Fibroblast of skin of right quadriceps (primary cell): ENCODE results near the gene PLEKHF1.

Experiments used
- DNase-seq: peaks from one replicate; pipeline ENCODE4 v3.0.0-alpha.2; 2013

The PLEKHF1 gene

DNA sequence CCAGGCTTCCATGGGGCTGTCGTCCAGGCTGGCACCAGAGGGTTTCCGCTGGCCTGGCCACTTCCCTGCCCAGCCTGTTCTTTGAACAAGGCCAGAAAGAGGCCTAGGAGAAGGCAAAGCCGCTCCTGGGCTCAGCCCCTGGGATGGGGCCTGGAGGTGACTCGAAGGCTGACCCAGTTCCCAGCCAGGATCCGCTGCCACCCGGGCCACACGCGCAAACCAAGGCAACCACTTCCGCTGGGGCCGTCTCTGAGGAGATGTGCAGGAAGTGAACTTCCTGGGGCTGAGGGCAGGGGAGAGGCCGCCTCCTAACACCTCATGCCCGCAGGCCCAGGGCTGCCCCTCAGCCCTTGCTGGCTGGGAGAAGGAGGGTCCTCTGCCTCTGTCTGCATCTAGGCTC, 15.2 kb downstream of the PLEKHF1 start:
- no peak for DNase-seq

DNA sequence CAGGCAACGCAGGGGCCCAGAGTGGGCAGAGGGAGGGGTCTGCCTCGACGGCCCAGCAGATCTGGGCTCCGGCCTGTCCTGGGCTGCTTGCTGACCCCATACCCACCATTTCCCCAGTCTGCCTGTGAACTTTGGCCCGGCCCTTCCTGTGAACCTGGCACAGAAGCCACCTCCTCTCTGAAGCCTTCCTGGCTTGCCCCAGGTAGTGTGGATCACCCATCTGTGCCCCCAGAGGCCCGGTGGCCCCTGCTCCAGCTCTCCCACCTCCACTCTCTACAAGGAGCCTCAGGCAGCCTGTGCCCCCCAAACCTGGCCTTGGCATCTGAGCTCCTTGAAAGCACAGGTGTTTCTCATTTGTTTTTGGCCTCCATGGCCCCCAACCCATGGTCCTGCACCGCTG, 15.7 kb downstream of the PLEKHF1 start:
- no peak for DNase-seq

DNA sequence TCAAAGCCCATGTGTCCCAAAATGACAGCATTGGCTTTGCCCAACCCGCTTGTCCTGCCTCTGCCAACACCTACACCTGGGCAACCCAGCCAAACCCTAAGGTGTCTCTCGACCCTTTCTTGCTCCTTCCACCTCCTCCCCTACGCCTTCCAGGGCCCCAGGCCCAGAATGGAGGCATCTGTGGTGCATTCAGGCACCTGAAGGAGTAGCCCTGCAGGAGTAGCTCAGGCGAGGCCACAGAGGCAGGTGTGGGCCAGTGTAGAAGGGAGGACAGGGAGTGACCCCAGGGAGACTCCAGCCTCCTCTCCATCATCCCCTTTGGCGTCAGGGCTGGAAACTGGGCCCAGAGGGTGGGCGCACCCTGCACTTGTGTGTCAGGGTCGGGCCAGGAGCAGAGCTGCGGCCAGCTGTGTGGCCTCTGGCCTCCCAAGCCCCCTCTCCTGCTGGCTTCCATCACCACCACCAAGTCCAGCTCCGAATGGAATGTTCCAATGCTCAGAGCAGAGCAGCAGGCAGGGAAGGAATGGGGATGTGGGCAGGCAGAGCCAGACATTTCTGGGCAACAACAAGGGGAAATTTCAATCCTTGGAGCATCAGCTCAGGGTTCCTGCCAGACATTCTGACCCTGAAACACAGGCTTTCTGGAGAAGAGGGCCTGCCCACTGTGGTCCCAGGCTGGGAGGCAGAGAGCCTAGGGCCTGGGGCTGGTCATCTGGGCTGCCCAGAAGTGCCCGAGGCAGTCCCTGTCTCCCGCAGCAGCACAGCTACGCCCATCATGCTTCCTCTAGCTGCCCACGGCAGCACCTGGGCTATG, 16.4 kb downstream of the PLEKHF1 start:
- no peak for DNase-seq

DNA sequence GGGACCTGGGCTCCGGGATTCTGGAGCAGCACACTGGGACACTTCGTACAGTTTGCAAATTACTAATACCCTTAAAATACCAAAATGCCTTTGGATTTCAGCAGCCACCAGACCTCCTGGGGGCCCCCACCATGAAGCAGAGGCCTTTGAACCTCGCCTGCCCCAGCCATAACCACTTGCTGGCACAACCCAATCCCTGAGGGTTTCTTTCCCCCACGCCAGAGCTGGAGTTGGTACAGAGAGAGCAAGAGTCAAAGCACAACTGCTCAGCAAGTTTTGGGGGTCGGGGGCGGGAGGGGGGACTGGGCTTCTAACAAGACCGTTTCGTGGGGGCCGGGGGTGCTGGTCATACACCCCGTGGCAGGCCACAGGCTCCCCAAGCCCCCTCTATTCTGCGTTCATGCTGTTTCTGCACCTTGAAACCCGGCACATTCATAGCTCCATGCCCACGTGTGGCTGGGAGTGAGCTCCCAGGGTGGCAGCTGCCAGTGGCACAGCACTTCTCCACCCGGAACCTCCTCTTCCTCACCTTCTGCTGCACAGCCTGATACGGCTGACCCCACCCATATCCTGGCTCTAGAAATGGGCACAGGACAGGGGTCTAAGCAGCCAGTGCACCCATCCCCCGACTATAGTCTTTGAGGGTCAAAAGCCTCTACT, 17.1 kb downstream of the PLEKHF1 start:
- DNase-seq = no peak

DNA sequence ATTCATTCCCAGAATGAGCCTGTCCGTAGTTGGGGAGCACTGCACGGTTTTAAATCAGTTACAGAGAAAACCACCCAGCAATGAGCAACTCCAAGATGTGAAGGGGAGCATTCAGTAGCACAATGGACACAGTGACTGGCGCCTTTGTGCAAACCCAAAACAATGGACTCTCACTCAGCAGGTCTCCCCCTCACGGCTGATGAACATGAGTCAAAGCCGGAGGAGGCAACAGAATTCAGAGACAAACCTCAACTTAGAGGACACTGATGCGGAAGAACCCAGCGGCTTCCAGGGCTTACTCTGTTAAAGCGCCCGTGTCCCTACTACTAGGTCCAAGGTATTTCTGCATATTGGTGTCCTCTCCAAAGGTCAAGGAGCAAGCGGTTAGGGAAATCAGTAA, 17.7 kb downstream of the PLEKHF1 start:
- DNase-seq = no peak

DNA sequence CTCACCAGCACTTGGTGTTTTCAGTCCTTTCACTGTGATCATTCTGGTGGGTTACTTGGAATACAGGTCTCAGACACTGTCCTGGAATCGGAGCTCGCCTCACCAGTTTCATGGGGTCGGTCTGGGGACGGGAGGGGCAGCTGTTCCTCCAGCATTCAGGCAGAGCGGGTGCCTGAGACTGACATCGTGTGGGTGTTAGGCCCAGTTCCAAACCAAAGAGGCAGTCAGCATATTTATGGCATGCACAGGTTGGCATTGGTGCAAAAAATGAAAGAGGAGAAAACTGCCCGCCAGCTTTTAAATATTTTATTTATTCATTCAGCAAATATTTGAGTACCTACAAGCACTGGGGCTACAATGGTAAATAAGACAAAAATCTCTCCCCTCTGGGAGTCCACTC, 20.1 kb downstream of the PLEKHF1 start:
- DNase-seq = no peak

DNA sequence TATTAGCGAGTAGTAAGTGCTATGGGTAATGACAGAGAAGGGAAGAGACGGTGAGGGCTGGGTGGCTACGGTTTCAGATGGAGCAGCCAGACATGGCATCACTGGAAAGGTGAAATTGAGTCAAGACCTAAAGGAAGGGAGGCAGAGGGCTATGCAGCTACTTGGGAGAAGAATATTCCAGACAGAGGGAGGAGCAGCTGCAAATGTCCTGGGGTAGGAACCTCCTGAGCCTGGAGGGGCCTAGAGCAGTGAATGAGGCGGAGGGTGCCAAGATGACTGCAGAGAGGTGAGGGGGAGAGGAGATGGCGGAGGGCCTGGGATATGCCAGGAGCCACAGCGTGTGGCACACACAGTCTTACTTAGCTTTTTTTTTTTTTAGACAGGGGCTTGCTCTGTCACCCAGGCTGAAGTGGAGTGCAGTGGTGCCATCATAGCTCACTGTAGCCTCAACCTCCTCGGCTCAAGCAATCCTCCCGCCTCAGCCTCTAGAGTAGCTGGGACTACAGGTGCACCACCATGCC, 21.1 kb downstream of the PLEKHF1 start:
- no peak for DNase-seq

DNA sequence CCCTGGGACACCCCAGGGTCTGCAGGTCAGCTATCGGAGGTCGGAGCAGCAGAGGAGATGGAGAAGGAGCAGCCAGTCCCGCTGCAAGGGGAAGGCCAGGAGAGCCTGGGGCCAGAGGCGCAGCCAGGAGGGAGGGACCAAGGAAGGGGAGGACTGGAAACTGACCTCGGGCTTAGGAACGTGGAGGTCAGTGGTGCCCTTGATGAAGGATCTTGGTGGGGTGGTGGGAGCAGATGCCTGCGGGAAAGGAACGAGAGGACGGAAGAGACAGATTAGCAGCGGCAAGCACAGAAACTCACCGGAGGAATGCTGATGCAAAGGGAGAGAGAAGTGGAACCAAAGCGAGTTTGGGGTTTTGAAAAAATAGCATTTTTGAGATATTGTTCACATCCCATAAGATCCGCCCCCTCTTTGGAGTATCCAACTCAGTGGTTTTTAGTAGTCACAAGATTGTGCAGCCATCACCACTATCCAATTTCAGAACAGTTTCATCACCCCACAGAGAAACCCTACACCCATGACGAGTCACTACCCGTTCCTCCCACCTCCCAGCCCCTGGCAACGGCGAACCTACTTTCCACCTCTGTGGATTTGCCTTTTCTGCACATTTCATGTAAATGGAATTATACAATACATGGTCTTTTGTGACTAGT, 22.1 kb downstream of the PLEKHF1 start:
- peak; percentile 95 for DNase-seq

DNA sequence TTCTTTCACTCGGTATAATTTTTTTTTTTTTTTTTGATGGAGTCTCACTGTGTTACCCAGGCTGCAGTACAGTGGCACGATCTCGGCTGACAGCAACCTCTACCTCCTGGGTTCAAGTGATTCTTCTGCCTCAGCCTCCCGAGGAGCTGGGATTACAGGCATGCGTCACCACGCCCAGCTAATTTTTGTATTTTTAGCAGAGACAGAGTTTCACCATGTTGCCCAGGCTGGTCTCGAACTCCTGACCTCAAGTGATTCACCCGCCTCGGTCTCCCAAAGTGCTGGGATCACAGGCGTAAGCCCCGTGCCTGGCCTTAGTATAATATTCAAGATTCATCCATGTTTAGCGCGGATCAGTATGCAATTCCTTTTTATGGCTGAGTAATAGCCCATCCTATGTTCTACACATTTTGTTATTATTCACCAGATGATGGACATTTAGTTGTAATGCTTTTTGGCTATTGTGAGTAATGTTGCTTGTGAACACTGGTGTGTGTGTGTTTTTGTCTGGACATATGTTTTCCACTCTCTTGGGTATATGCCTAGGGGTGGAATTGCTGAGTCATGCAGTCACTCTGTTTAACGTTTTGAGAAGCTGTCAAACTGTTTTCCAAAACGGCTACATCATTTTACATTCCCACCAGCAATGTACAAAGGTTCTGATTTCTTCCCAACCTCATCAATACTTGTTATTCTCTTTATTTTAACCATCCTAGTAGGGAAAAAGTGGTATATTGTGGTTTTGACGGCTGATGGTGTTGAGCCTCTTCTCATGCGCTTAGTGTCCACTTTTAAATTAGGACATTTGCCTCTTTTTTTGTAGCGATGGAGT, 22.9 kb downstream of the PLEKHF1 start:
- peak; percentile 52 for DNase-seq

DNA sequence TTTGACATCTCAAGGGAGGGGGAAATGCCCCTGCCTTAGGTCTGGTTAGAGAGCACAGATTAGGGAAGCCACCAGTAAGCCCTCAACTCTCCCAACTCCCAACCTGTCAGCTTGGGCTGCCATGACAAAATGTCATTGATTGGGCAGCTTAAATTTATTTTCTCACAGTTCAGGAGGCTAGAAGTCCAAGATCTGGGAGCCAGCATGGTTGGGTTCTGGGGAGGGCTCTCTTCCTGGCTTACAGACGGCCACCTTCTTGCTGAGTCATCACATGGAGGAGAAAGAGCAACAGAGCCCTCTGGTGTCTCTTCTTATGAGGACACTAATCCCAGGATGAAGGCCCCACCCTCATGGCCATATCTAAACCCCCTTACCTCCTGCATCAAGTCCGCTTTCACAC, 25.6 kb downstream of the PLEKHF1 start:
- DNase-seq = peak; percentile 27

DNA sequence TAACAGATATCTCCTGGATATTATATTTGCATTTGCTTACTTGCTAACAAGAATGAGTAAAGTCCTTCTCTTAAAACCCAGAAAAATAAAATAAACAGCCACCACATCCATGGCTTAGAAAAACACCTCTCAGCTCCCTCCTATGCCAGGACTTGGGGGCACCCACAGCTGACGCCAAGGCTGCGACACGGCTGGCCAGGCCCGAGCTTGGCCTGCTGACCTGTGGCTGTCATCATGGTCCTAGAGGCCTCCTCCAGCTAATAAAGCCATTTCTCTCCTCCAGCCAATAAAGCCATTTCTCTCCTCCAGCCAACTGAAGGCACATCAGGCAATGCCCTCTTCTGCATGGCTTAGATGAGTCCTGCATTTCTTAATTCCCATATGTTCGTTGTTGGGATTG, 28.9 kb downstream of the PLEKHF1 start:
- DNase-seq = no peak

DNA sequence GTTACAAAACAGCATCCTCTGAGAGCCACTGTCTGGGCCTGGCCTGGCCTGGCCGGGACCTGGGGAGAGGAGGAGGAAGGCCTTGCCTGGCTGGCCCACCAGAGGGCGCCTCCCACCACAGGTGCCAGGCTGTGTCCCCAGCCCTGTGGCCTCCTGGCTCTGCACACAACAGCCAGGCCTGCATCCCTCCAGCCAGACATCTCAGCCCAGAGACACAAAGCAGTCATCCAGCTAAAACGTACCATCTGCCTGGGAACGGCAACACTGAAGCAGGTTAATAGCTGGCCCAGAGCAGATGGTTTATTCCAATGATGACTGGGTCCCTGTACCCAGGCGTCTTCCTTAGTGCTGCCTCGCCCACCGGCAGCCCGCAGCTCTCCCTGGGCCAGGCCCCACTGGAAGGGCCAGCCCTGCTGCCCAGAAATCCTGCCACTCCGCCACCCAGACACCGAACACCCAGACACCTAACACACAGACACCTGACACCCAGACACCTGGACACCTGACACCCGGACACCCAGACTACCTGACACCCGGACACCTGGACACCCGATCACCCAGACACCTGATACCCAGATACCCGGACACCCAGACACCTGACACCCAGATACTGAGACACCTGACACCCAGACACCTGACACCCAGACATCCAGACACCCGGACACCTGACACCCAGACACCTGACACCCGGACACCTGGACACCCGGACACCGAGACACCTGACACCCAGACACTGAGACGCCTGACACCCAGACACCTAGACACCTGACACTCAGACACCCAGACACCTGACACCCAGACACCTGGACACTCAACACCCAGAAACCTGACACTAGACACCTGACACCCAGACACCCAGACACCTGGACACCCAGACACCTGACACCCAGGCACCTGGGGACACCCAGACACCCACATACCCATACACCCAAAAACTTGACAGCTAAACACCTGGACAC, 29.7 kb downstream of the PLEKHF1 start:
- DNase-seq = peak; percentile 39

DNA sequence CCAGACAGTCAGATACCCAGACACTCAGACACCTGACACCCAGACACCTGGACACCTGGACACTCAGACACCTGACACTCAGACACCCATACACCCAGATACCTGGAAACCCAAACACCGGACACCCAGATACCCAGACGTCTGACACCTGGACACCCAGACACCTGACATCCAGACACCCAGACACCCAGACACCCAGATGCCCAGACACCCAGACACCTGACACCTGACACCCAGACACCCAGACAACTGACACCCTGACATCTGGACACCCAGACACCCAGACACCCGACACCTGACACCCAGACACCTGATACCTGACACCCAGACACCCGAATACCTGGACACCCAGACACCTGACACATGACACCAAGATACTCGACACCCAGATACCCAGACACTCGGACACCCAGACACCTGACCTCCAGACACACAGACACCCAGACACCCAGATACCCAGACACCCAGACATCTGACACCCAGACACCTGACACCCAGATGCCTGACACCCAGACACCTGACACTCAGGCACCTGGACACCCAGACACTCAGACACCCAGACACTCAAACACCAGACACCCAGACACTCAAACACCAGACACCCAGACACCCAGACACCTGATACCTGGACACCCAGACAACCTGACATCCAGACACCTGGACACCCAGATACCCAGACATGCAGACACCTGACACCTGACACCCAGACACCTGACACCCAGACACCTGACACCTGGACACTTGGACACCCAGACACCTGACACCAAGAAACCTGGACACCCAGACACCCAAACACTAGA, 30.7 kb downstream of the PLEKHF1 start:
- no peak for DNase-seq

DNA sequence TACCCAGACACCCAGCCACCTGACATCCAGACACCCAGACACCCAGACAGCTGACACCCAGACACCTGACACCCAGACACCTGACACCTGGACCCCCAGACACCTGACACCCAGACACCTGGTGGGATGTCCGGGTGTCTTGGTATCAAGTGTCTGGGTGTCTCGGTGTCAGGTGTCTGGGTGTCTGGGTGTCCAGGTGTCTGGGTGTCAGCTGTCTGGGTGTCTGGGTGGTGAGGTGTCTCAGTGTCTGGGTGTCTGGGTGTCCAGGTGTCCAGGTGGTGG, 31.2 kb downstream of the PLEKHF1 start:
- no peak for DNase-seq

DNA sequence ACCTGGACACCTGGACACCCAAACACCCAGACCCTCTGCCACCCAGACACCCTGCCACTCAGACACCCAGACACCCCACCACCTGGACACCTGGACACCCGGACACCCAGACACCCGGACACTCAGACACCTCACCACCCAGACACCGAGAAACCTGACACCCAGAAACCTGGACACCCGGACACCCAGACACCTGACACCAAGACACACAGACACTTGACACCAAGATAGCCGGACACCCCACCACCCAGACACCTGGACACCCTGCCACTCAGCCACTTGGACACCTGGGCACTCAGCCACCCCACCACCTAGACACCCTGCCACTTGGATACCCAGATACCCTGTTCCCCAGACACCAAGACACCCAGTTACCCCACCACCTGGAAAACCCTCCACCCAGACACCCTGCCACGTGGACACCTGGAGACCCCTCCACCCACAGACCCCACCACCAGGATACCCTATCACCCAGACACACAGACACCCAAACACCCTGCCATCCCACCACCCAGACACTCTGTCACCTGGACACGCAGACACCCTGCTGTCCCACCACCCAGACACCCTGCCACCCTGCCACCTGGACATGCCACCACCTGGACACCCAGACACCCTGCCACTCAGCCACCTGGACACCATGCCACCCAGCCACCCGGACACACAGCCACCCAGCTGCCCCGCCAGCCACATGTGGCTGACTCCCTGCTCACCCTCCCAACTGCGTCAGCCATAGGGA, 32.4 kb downstream of the PLEKHF1 start:
- no peak for DNase-seq

DNA sequence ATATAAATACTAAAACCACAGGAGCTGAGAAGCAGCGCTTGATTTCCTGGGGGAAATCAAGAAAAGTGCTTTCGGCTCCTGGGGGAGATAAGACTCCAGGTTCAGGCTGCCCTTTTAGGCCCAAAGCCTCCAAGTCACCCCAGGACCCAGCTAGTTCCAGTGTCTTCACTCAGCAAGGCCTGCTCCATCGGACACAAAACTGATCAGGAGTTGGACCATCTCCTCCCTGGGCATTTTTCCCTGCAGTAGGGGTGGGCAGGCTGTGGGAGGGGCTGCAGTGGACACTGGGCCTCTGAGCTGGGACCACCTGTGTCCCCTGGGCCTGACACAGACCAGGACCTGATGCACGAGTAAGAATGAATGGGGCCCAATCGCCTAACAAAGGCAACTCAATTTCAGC, 34.6 kb downstream of the PLEKHF1 start:
- no peak for DNase-seq

DNA sequence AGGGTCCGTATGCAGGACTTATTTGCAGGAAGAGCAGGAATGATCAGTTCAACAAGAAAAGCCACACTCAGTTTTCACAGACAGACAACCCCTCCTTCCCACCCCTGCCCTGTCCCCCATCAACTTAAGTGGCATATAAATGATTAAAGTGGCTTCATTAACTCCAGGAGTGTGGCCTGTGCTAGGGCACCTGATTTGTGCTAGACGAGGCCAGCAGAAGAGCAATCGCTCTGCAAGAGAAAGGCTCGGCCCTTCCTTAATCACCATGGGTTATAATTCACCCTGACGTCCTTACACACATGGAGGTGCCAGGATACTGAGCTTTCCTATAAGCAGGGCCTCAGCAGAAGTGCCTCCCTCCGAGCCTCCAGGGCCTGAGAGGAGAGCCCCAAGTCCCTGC, 35.2 kb downstream of the PLEKHF1 start:
- DNase-seq = no peak

DNA sequence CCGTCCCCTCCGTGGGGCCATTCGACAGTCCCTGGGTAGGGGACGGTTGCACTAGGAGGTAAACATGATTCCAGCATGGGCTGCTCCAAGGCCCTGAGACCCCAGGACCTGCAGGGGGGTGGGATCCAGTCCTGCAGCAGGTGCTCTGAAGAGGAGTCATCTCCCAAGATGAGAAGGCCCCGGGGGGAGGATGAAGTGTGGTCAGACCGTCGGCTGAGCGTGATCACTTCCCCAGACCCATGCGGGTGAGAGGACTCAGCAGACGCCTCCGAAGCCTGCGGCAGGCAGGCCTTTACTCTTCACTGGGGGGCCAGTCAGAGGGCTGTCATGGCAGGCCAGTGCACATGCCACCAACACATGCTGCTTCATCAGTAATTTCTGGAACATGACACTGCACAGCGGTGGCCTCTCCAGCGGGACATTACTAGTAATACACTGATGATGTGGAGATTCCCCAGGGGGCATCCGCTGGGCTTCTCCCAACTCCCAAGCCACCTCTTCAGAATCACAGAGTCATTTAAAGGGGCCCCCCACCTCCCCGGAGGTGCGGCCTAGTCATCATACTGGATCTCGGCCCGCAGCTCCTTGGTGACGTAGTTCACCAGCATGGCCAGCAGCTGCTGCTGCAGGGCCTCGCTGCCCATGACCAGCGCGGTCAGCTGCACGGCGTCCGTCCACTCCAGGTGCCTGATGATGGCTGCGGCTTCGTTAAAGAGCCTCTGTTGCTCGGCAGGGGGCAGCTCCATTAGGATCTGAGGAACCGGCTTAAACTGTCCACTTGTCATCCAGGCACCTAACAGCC, 37.1 kb downstream of the PLEKHF1 start:
- no peak for DNase-seq

DNA sequence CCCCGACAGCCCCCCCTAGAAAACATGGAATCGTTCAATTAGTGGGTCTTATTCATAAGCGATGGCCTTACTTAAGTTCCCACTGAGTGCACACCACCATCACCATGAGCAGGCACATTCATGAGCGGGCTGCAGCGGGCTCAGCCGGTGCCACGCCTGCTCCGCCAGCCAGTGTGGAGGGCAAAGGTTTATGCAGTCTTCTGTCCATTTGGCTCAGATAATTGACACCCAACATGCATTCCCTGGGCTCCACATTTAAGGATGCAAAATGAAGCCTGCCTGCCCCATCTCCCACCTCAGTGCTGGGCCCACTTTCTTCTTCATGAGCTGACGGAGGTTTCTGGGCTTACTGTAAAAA, 37.7 kb downstream of the PLEKHF1 start:
- no peak for DNase-seq
